Measurements from ENCODE around the gene EDC4.
"Not testable (repeated sequence)": the region's sequence is repeated elsewhere in the genome, so short reads cannot be mapped to it uniquely, and the experiment has no call there.

Gene EDC4

DNA sequence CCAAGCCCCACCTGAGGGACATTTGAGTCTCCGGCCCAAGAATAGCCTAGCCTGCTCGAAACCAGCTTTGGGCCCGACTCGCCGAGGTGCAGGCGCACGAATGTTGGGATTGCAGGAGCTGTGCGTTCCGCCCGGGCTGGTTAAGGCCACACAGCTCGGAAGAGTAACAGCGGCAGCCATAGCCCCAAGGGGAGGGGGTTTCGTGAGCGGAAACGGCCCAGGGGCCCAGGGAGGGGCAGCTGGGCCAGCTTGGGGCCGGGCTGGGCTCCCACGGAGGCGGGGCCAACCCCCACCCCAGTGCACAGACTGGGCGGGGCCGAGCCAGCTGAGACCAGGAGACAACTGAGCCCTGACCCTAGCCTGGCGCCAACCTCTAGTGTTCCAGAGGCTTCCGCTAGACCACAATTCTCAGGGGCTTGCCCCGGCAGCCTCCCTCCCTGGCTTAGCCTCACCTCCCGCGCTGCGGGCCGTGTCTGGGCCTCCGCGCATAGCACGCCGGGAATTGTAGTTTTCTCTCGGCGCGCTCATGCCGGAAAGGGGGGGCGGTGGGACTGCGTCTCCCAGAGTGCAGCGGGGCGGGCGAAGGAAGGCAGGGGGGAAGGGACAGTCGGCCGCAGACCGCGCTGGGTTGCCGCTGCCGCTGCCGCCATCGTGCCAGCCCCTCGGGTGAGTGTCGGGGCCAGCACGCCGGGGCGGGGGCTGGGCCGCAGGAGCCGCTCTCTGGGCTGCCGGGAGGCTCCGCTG lies 26.4 kb upstream of the EDC4 start, which contains the start of gene NUTF2:
Gene NUTF2 (plus strand): TSS at position 614 of the 744 bp plus-strand sequence. CDS start 18,198 bp downstream, outside the sequence.
- DNase-seq: peak; percentile 47 to 99 (median 91)

DNA sequence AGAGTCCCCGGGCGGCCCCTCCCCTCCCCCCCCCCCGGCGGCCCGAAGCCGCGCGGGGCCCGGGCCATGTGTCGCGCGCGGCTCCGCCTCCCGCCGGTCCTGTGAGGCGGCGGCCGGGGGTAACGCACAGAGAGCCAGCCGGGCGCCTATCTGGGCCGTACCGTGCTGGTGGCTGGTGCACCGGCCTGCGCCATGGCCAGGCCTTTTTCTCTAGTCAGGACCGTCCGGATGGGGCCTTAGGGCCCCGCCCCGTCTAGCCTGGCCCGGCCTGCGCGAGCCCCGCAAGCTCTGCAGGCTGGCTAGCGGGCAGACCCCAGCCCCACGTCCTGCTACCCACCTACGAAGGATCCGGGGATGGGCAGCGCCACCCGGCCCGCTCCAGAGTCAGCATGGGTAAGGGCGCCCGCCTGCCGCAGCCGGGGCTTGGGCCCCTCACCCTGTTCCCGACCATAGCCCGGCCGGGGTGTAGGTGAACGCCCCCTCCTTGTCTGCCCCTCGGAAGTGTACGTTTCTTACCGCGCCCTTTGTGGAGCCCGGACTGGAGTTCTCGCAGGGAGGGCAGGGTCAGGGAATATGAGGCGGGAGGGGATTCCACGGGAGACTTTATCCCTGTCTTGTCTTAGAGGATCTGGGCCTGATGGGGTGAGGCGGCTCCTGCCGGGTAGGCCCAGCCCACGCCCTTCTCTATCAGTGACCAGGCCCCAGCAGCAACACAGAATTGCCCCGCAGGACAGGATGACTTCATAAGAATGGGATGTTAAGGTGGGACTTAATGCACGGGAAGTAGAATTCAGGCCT lies 25.6 kb upstream of the EDC4 start, which contains the start of gene CENPT:
Gene CENPT (minus strand): TSS at position 630 of the 798 bp plus-strand sequence. CDS start 13,834 bp downstream, outside the sequence.
- DNase-seq: peak in 27 of 58 donors; percentile 34 to 81 (median 66)

DNA sequence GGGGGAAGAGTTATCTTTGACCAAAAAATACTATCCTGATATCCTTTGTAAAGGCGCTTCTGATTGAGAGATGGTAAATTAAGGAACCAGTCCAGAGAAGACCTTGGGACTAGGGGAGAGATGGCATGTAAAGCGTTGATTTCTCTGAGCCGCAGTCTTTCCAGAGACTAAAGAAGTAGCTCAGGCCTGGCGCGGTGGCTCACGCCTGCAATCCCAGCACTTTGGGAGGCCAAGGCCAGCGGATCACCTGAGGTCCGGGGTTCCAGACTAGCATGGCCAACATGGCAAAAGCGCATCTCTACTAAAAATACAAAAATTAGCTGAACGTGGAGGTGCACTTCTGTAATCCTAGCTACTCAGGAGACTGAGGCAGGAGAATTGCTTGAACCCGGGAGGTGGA lies 24.7 kb upstream of the EDC4 start:
- DNase-seq: no peak

DNA sequence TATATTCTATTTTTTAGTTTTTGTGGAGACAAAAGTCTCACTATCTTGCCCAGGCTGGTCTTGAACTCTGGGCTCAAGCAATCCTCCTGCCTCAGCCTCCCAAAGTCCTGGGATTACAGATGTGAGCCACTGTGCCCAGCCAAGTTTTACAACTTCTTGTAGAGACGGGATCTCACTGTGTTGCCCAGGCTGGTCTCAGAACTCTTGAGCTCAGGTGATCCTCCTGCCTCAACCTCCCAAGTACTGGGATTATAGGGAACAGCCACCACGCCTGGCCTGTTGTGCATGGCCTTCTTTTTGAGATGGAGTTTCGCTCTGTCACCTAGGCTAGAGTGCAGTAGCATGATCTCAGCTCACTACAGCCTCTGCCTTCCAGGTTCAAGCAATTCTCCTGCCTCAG lies 19.2 kb upstream of the EDC4 start:
- no peak for DNase-seq

DNA sequence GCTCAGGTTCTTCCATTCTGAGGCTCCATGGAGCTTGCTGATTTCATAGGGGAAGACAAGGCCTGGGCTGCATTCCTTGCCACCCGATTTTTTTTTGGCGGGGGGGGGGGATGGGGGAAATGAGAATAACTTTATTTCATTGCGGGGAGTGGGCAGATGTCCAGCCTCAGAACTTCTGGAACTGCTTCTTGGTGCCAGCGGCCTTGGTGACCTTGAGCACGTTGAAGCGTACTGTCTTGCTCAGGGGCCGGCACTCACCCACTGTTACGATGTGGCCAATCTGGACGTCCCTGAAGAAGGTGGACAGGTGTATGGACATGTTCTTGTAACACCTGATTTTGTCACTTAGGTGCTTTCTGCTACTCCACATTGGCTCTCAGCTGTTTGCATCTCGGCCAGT lies 17.1 kb upstream of the EDC4 start:
- no peak for DNase-seq

DNA sequence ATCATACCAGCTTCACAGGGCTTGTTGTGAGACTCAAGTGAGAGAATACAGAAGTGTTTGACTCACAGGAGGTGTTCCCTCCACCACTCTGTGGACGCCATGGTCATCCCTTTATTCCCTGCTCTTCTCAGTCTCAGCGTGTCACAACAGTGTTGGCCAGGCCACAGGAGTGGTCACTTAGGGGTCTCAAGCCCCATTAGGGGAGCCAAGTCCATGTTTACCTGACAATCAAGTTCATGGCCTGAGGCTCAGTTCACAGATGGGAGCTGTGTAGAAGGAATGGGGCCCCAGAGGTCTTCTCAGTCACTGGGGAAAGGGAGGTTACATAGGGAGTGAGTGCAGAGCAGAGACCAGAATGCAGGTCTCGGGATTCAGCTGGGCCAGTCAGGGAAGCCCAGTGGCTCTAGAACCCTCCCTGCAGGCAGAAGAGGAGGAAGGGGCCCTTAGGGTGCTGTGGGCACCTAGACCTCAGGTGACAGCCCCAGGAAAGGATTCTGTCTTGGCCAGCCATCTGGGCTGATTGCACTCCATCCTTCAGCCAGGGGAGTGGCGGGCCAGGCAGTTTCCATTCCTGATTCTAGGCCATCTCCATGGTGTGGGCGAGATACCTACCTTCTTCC lies 15.8 kb upstream of the EDC4 start:
- no peak for DNase-seq

DNA sequence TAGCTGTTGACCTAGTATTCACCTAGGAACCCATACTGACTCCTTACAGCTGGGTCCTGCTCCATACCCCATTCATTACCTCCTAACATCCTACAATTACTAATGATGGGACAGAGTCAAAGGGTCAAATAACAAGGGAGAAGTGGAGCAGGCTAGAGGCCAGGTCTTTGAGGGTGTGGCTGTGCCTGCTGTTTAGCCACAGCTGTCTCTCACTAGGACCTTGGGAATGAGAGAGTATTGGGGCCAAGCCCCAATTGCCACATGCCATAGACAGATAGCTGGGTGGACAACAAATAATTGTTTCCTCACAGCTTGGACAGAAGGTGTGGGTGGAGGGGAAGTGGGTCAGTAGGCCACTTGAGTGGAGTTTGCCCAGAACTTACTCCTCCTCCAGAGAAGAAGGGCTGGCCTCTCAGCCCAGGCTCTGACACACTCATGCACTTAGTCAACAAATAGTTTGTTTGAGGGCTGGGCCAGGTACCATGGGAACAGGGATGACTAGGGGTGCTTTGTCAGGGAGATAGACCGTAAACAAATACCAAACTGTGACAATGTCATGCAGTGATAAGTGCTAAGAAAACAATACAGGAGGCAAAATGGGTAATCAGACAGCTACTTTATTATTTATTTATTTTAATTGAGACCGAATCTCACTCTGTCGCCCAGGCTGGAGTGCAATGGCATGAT lies 15.2 kb upstream of the EDC4 start:
- DNase-seq: peak in 5 of 58 donors; percentile 7 to 69 (median 18)

DNA sequence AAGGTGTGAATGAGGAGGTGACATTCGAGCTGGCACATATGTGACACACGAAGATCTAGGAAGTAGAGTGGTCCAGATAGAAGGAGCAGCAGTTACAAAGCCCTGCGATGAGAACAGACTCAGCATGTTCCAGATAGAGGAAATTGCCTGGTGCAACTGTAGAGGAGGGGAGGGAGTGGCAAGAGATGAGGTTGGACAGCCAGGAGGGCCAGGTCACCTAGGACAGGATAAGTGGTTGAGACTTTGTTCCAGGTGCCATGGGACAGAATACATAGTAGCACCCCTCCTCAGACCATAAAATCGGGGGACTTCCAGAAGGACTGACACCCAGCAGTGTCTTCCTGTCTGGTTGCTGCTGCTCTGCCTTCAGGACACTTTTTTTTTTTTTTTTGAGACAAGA lies 14.4 kb upstream of the EDC4 start:
- no peak for DNase-seq

DNA sequence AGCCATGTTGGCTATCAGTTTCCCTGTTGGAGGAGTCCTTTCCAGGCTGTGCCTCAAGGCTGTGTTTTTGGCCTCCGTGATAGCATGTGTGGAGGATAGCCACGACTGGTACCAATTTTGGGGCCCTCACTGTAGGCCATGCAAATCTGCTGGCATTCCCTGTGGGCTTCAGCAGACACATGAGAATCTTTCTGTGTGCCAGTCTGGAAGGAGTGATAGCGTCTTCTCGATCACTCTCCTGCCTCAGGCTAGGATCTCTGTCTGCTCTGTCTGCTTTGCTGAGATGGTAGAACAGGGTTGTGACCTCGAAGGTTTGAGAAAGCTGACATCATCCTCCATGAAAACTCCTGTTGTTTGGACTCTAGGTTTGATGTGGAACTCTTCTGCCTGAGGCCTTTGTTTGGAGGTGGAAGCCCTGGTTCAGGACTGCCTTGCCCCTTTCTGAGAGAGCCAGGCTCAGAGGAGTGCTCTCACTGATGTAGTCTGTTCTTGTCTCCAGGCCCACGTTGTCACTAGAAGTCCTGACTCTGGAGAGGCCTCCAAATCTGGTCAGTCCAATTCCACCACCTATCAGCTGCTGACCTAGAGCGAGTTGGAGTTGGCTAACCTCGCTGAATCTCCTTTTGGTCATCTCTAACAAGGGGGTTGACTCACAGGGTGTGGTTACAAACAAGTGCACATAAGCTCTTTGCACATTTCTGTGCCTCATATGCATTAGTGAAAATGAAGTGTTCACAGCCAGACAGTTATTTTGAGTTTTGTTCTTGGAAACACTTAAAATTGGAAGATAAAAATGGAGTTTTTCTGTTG lies 12.1 kb upstream of the EDC4 start:
- no peak for DNase-seq

DNA sequence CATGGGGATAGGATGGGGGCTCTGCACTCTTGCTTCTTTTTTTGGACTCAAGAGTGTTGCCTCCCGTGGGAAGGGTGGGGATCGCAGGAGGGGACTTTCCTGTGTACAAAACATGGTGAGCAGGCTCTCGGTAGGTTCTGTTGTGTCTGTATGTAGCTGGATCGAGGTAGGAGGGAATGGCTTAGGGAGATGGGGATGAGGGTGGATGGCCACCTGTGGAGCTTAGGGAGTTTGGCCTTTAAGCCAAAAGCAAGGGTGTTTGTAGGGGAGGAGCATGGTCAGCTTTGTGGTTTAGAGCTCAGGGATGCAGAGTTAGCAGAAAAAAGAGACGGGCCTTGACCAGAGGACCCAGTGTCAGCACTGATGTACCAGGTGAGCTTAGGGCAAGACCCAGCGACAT lies 11.0 kb upstream of the EDC4 start:
- no peak for DNase-seq

DNA sequence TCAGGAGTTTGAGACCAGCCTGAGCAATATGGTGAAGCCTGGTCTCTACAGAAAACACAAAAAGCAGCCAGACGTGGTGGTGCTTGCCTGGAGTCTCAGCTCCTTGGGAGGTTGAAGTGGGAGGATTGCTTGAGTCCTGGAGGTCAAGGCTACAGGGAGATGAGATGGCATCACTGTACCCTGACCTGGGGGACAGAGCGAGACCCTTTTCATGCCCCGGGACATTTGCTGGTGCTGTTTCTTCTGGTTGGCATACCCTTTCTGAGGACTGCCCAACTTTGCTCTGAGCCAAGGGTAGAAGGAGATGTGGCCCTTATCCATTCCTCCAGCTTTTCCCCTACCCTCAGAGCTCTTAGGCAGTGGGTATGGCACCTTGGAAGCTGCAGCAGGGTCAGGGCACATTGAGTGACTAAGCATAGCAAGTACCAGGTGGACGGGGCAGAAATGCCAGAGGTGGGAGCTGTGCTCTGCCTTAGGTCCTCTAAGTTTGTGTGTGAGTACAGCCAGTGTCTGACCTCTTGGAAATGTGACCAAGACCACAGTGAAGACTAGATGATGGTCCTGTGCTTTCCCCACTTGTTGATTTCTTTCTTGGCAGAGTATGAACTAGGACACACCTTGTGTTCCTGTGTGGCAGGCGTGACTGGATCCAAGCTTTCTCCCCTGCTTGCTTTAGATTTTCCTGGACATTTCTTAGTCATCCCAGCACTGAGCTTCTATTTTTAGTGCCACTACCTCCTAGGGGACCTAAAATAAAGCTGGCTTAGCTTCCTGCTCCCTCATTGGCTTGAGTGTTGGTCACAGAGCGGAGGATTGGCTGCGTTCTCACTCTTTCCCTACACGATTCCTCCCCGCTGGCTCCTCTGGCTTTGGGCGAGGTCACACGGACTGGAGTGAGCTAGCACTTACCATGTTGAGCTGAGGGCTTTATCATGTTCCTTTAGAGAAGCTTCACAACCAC lies 9.9 kb upstream of the EDC4 start:
- DNase-seq: peak in 32 of 58 donors; percentile 3 to 73 (median 30)

DNA sequence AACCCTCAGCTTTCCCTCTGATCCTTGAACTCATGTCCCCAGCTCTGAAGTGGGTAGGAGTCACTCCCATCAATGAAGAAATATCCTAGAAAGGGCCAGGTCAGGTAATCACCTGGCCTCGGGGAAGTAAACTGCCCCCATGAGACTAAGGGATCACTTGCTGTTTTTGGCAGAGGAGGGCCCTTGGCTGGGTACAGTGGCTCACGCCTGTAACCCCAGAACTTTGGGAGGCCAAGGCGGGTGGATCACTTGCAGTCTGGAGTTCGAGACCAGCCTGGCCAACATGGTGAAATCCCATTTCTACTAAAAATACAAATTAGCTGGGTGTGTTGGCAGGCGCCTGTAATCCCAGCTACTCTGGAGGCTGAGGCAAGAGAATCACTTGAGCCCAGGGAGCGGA lies 8.8 kb upstream of the EDC4 start:
- not testable (repeated sequence) for DNase-seq

DNA sequence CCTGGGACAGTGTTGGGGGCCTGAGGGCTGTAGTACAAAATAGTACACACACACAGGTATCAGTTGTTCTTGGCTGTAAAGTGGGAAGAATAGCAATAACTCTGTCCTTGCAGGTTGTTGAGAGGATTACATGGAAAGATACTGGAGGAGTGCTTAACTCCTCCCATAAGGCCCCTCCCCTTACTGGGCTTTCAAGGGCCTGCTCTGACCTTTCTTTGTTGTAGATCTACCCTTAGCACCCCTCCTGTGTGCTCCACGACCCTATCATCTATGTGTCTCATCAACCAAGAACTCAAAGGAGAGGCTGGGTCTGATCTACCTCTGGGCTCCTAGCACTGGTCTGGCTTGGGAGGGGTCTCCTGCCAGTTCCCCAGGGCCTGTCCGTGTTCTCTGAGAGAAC lies 8.3 kb upstream of the EDC4 start:
- DNase-seq: no peak

DNA sequence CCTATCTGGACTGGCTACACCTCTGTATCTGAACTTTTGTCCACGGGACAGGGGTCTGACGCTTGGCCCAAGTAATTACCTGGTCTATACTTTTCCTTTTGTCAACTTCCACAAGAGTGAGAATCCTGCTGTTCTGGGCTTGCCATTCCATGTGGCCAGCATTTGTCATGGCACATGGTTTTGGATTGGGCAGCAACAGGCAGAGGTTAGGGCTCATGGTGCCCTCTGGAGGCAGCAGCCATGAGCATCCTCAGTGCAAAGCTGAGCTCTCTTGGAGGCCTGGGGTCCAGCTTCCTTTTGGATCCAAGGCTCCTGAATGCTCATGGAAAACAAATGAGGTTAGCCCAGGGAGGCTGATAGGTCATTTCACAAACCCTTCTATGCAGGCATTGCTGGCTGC lies 7.5 kb upstream of the EDC4 start:
- DNase-seq: no peak

DNA sequence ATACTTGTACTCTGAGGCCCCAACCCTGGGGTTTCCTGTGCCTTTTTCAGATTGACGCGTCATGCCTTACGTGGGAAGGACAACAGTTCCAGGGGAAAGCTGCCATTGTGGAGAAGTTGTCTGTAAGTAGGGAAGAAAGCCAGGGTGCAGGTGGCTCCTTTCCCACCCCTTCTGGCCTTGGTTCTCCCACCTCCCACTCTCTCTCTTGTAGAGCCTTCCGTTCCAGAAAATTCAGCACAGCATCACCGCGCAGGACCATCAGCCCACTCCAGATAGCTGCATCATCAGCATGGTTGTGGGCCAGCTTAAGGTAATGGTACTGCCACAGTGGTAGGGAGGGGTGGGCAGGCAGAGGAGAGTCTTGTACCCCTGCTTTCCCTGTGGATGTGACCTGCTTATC lies 4.6 kb upstream of the EDC4 start:
- peak in 21 of 58 donors; percentile 6 to 50 (median 29) for DNase-seq

DNA sequence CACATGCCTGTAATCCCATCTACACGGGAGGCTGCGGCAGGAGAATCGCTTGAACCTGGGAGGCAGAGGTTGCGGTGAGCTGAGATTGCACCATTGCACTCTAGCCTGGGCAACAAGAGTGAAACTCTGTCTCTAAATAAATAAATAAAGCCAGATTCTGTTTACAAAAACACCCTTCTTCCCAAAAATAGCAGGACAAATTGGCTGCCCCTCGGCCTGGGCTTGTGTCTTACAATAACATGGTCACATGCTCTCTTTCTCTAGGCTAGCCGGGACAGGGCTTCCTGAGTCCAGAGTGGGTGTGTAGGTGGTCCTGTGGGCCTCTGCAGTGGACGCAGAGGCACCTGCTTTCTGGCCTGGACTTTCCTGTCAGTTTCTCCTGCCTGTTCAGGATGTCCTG lies 3.2 kb upstream of the EDC4 start:
- no peak for DNase-seq

DNA sequence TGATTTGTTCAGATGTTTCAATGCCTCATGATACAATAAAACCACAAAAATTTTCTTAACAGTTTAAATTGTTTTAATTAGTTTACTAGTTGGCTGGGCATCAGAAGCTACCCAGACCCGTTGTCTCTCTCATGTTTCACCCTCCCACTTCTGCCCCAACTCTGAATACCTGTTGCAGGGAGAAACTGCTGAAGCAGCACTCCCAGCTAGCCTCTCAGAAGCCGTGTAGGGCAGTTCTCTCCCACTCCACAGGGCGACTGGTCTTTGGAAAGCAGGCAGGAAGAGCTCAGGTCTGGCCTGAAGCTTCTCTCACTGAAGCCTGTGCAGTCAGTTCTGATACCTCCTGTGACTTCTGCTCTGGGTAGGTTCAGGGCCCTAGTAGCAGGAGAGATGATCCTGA lies 1.6 kb upstream of the EDC4 start:
- no peak for DNase-seq

DNA sequence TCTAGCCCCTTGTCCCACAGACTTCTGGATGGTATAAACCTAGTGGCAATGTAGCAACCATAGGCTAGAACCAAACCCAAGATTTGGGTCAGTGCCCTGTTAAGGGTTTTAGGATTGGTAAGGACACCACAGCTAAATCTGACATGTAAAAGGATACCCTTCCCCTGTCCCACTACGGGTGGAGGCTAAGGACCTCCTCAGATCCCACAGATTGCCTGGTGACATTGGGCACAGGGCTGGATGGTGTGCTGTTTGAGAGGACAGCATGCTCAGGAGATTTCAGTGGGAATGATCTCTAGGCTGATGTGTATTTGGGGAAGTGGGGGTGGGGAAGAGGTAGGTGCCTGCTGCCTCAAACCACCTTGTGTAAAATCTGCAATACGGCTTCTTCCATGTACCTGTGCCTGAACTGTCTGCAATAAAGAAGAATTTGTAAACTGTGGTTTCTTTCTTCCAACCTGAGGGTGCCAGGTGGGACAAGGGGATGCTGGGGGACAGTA lies 671 bp upstream of the EDC4 start:
- no peak for DNase-seq

Data from anterior cingulate cortex (tissue), 58 donors.